CD4-positive, alpha-beta T cell treated with Interleukin-12 subunit alpha and Interleukin-12 subunit beta, for 1 hour (primary cell): ENCODE data around the gene CFAP46.

Source experiments
- DNase-seq: peaks from one replicate; pipeline ENCODE4 v3.0.0-alpha.2; 2020

The CFAP46 gene

DNA sequence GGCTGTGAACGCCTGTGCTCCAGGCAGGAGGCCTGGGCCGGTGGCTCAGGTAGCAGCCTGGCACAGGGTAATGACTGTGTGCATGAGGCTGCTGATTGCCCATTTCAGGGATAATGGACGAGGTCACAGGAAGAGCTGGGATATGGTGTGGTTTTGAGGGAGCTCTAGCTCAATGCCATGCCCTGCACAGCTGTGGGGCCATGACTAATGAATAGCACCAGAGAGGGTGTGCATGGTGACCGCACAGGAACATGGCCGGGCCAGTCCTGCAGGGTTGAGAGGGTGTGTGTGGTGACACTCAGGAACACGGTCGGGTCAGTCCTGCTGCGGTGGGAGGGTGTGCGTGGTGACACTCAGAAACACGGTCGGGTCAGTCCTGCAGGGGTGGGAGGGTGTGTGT, 178.3 kb downstream of the CFAP46 start:
- DNase-seq = no peak

DNA sequence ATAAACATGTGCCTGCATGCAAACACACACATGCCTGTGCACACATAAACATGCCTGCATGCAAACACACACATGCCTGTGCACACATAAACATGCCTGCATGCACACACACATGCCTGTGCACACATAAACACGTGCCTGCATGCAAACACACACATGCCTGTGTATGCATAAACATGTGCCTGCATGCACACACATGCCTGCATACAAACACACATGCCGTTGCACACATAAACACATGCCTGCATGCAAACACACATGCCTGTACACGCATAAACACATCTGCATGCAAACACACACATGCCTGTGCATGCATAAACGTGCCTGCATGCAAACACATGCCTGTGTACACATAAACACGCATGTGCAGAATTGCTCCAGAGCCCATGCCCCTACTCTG, 178.8 kb downstream of the CFAP46 start:
- no peak for DNase-seq

DNA sequence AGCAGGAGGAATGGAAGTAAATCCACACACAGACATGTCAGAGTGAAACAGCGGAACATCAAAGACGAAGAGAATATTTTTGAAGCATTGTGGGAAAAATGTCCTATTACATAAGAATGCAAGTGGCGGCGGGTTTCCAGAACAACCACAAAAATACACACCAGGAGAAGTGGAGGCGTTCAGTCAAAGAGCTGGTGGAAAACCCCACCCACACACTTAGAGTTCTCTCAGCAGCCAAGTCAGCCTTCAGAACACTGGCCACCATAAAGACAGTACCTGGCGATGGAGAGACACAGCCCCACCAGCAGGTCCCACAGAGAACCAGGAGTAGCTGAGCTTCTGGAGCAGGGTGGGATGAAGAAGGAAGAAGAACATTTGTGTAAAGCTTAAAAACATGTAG, 180.1 kb downstream of the CFAP46 start:
- DNase-seq = no peak

- no peak for DNase-seq
Measured at GRCh38 chr10:132761395-132762060, 180.8 kb downstream of the CFAP46 start.

GRCh38 chr10:132758865-132759264, 183.5 kb downstream of the CFAP46 start:
- DNase-seq = no peak
